GM18505 (cell line): ENCODE measurements around the gene TBXA2R.

Experiments used
- ATAC-seq: cut with Tn5 transposase; IDR thresholded peaks from one replicate; pipeline ENCODE4 v1.9.1; 2021; ENCODE audit not compliant: unreplicated experiment
- POLR2A ChIP-seq: IDR thresholded peaks from 4 replicates; pipeline ENCODE4 v1.6.1; 2011; ENCODE audit warnings: borderline replicate concordance; ENCODE audit not compliant: insufficient read depth, insufficient read length; ENCODE audit errors: extremely low read depth

The TBXA2R gene

GRCh38 chr19:3610745-3611717 is 4.4 kb upstream of the TBXA2R start:
- ATAC-seq: no peak
- TF ChIP-seq POLR2A: no peak

DNA sequence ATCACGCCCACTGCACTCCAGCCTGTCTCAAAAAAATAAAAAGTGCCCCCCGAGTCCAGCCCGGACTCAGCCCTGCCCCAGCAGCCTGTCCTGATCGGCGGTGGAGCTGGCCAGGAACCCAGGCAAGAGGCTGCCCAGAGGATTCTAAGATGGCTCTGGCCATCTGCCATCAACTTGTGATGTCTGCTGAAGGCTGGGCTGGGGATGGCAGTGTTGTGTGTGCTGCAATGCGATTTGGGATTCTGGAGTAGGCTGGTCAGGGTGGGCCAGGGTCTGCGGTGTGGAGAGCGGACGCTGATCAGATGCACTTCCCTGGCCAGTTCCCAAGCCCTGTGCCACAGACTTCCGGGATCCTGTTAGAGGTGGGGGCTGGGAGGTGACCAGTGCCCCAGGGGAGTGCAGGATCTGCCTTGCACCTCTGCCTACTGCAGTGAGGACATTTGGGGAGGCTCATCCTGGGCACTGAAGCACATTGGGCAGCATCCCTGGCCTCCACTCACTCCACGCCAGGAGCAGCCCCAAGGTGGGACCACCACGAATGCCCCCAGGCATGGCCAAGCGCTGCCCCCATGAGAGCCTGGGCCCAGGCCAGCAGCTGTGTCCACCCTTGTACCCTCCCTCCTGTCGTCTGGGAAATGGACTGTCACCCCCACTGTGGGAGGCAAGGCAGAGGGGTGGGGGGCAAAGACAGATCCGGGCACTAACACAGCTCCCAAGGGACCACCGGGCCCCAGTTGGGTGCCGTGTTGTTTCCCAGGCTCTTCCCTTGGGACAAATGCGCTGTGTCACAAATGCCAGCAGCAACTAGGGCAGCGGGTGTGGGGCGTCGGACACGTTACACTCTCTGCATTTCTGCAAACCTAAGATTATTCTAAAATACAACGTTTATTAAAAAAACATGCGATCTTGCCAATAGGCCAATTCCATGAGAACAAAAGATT is 3.4 kb upstream of the TBXA2R start:
- no peak for ATAC-seq
- no peak for TF ChIP-seq POLR2A

DNA sequence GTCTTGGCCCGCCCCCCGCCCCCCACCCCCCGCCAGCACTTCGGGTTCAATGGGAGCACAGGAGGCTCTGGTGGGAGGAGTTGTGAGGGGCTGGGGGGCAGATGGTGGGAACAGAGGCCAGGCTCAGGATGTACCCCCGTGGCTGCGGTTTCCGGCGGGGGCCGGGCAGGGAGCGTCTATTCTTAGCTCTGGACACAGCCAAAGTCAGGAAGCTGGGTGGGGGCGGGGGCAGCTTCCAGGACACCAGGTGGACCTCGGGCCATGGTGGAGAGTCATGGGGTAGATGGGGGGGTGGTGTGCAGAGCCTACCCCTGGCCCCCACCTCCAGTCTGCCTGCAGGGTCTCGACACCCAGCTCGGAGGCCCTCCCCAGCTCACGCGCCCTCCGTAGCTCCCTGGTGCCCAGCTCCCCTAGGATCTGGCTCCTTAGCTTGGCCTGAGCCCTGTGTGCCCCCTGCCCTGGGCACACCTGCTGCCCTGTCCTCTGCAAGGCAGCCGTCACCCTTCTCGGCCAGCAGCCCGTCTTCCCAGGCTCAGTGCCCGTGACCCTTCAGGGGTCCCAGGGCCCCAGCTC is 2.2 kb upstream of the TBXA2R start:
- no peak for TF ChIP-seq POLR2A
- ATAC-seq: no peak

DNA sequence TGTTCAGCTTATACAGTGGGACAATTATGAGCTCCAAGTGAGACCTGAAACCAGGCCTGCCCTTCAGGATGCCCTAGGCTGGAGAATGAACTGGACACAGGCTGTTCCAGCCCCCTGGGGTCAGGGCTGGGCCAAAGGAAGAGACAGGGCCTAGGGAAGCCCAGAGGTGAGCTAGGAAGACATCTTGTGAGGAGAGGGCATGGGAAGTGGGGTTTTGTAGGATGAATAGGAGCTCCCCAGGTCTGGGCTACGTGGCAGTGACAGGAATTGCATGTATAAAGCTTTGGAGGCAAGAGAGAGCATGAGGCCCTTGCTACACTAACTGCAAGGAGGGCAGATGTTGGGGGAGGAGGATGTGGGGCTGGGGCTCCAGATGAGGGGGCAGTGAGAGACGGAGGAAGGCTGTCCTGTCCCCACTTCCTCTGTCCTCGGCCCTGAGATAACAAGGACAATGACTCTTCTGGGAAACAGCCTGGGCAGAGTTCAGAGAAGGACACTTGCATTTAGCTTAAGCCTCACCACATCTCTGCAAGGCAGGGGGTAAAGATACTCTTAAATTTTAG is 1.5 kb upstream of the TBXA2R start:
- TF ChIP-seq POLR2A: no peak
- no peak for ATAC-seq

- no peak for ATAC-seq
These were observed 816 bp upstream of the TBXA2R start for GRCh38 chr19:3607303-3608078.

GRCh38 chr19:3606174-3606689 is 443 bp downstream of the TBXA2R start:
- no peak for TF ChIP-seq POLR2A
- no peak for ATAC-seq

More at GRCh38 chr19:3607303-3608078, 816 bp upstream of the TBXA2R start:
- TF ChIP-seq POLR2A: no peak

DNA sequence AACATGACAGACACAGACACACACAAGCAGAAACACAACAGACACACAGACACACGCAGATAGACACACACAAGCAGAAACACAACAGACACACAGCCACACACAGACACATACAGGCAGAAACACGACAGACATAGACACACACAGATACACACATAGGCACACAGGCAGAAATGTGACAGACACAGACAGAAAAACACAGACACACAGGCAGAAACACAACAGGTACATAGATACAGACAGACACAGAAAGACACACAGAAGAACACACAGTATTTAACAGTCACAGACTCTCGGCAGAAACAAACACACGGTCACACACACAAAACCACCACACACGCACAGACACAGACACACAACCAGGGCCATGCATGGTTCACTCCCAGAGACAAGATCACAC is 905 bp downstream of the TBXA2R start:
- TF ChIP-seq POLR2A: no peak
- no peak for ATAC-seq

GRCh38 chr19:3605361-3605760 is 1.3 kb downstream of the TBXA2R start:
- TF ChIP-seq POLR2A: no peak
- ATAC-seq: no peak

GRCh38 chr19:3604987-3605343 is 1.7 kb downstream of the TBXA2R start:
- ATAC-seq: no peak

DNA sequence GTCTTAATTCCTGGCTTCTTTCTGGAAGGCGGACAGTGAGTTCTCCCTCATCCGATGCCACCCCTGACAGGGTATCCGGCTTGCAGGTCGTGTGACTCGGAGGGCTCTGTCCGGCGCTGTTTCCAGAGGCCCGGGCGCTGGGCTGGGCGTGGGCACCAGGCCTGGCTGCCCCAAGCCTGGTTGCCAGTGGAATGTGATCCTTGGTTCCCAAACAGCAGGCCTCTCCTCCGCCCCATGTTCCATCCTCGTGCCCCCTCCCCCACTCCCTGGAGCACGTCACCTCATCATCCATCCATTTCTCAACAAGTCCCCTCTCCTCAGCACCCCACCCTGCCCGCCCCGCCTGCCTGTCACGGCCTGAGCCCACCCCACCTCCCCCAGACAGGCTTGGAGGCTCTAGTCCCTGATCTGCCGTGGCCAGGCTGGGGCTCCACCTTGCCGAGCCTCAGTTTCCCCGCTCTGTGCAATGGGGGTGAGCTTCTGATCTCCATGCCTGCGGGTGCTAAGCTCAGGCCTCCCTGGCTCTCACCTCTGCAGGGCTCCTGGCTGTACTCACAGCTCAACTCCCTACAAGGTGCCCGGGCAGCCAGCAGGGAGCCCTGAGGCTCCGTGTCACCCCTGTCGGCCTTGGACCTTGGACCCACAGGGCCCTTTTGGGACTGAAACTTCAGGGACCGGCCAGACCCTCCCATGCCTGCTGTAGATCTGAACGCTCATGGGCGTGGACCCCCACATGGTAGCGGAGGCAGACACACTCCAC is 2.3 kb downstream of the TBXA2R start:
- no peak for ATAC-seq
- no peak for TF ChIP-seq POLR2A

More at GRCh38 chr19:3604987-3605343, 1.7 kb downstream of the TBXA2R start:
- TF ChIP-seq POLR2A: no peak

DNA sequence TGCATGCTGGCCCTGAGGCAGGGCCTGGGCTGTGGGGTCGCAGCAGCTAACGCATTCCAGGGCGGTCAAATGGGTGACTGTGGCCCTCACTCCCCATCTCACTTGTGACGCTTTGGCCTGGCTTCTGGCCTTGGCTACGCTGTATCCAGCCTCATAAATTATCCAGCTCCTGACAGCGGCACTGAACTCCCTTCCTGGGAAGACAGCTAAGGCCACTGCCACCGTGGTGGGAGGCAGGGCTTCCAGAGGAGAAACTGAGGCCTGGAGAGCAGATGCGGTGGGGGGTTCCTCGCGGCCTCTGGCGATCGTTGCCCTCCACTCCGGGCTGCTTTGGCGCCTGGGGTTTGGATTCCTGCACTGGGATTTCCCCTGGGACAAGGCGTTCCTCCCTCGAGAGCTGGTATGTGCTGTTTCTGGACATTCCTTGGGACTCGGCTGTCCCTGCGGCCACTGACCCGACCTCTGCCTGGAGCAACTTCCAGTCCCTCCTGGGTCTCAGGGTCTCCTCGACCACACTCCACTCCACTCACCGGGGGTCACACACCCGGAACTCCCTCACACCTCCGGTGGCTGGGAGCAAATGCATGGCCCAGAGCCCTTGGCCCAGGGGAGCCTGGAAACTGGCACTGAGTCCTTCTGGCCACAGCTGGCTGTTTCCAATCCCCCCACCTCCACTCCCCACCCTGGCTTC is 3.4 kb downstream of the TBXA2R start:
- no peak for TF ChIP-seq POLR2A
- no peak for ATAC-seq
